Pancreas (tissue), 10 donors: ENCODE data around the gene SEC16A. TPM values are rescaled to one million over a fixed set of nuclear protein-coding genes. Genes with fewer than 3 reads are reported as not detected.

ENCODE experiments used
- ATAC-seq, 4 donors: fragments of 200-7000 bp; cut with Tn5 transposase; one replicate each; pipeline versions ENCODE4 v1.8.0 to v1.9.1; 2020; ENCODE audit warnings: mild to moderate bottlenecking in 4 of 4, moderate library complexity in 4 of 4
- DNase-seq, 6 donors: peaks; one replicate each; pipeline ENCODE4 v3.0.0-alpha.2; 2020
- FAIRE-seq: peaks from 2 replicates; lab custom pipeline; 2012; peaks lifted over from hg19 to GRCh38; lab: Jason Lieb, UNC
- H3K27ac ChIP-seq, 4 donors: fragments of 200-600 bp; sonication (generic); 1 replicate in 3 of 4; 2 replicates in 1 of 4; pipeline versions ENCODE4 v1.5.0 to v1.8.0; 2020
- H3K27me3 ChIP-seq, 4 donors: fragments of 200-600 bp; one replicate each; pipeline ENCODE4 v1.8.0; 2021
- H3K36me3 ChIP-seq, 3 donors: fragments of 200-600 bp; sonication (generic) in 1 of 3; one replicate each; pipeline versions ENCODE4 v1.5.0 to v1.8.0; 2020 to 2021
- H3K4me1 ChIP-seq, 3 donors: fragments of 200-600 bp; one replicate each; pipeline ENCODE4 v1.8.0; 2021
- H3K4me3 ChIP-seq, 4 donors: fragments of 200-600 bp; sonication (generic) in 2 of 4; one replicate each; pipeline versions ENCODE4 v1.5.0 to v1.8.0; 2020 to 2021
- H3K9me3 ChIP-seq, 4 donors: fragments of 200-600 bp; one replicate each; pipeline ENCODE4 v1.8.0; 2021
- WGBS, 2 donors: extraction: QIAGEN DNeasy Blood & Tissue Kit; methylation state at CpG; one replicate each; pipeline ENCODE4 v1.1.7; 2013; 5-methylcytosine and 5-hydroxymethylcytosine counted together
- intact Hi-C, 3 donors: fragments of 100-400 bp; cut with DNase I; formaldehyde crosslinking; loops; one replicate each; pipeline versions ENCODE4 v1.11.1 to v1.14.2; 2022
- polyA plus RNA-seq, 2 donors: library from polyadenylated mRNA; stranded (reverse); fragments of 200-250 nt; gene quantifications; one replicate each; pipeline ENCODE4 v1.2.3, GENCODE V29; 2013
- total RNA-seq, 6 donors: library from RNA; stranded (reverse); fragmentation: NEBNext Ultra II Directional in 4 of 6; extraction: Animal tissue kit (Norgen Biotek cat#: 25700) in 4 of 6; gene quantifications; one replicate each; pipeline versions ENCODE4 v1.2.1 to v1.2.4, GENCODE V29; 2021 to 2023
- TF ChIP-seq, protein P1 (sequence below), 4 donors: fragments of 200-600 bp; sonication (generic) in 3 of 4; IDR thresholded peaks; one replicate each; pipeline versions ENCODE4 v1.5.0 to v1.8.0; 2021; ENCODE audit warnings: antibody characterized with exemption in 4 of 4
- donor health status: healthy with polysubstance abuse.
- donor health status: DM: no; HTN: no; CAD: no; lungs with moderate emphysema.
- donor health status: DM: no; HTN: no; CAD: no.
- donor health status: control.
- donor health status: control.
- donor health status: Bipolar disorder and iron deficiency.
- donor health status: DM: yes; HTN: yes; CAD: no.
- donor health status: DM: no; HTN: no; CAD: no.
- donor health status: DM: no; HTN: no; CAD: no.
- donor health status: DM: yes; HTN: yes; CAD: no.

Gene SEC16A
- total and polyA plus RNA-seq, 8 donors = 32.1 to 66.9 (median 40.8) TPM

DNA sequence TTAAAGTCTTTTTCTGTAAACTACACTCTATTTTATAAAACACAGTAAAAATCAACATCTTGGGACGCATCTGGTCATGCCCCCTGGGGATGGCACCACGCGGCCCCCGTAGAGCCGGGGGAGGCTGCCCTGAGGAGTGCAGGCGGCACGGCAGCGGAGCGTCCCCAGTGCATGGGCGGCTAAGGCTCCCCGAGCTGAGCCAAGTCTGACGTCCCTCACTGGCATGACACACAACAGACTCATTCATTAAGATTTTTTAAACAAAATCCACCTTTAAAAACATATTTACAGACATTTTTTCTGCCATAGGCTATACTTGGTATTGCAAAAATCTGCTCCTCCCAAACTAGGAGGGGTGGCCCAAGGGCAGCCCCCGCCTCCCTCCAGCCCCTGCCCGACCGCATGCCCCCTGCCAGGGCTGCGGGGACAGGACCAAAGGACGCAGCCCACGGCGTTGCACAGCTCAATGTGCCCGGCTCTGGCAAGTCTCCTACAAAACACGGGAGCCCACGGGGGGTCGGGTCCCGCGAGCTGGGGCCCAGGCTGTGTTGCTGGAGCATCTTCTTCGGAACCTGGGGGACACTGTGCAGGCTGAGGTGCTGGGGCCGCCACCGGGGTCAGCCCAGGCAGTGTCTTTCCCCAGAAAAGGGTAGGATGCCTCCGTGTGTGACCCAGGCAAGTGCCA is 11.8 kb upstream of the SEC16A start:
- Histone ChIP-seq H3K27me3 (no peaks in the 10 kb centered on the region), H3K27ac (no peak overlapping the region), H3K4me1 (peaks cover 8 to 15% (median 10%) of the 10 kb centered on the region in 3 donors), H3K4me3 (no peak overlapping the region), H3K36me3 (peaks cover 5 to 31% (median 24%) of the 10 kb centered on the region in 3 donors), H3K9me3 (no peaks in the 10 kb centered on the region)
- 89 to 90% methylated on average over 29 of the region's 29 CpGs for WGBS, 2 donors
- DNase-seq = no peak
- TF ChIP-seq, protein P1, sequence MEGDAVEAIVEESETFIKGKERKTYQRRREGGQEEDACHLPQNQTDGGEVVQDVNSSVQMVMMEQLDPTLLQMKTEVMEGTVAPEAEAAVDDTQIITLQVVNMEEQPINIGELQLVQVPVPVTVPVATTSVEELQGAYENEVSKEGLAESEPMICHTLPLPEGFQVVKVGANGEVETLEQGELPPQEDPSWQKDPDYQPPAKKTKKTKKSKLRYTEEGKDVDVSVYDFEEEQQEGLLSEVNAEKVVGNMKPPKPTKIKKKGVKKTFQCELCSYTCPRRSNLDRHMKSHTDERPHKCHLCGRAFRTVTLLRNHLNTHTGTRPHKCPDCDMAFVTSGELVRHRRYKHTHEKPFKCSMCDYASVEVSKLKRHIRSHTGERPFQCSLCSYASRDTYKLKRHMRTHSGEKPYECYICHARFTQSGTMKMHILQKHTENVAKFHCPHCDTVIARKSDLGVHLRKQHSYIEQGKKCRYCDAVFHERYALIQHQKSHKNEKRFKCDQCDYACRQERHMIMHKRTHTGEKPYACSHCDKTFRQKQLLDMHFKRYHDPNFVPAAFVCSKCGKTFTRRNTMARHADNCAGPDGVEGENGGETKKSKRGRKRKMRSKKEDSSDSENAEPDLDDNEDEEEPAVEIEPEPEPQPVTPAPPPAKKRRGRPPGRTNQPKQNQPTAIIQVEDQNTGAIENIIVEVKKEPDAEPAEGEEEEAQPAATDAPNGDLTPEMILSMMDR (IDR thresholded peaks at IDR 0.05) = no peak
- FAIRE-seq = no peak
- intact Hi-C loops = loop anchor here in 1 of 3 donors (5.0 kb wide), 1 partner anchor 138 kb away; no protein-coding TSS in a partner anchor
- ATAC-seq = no peak

DNA sequence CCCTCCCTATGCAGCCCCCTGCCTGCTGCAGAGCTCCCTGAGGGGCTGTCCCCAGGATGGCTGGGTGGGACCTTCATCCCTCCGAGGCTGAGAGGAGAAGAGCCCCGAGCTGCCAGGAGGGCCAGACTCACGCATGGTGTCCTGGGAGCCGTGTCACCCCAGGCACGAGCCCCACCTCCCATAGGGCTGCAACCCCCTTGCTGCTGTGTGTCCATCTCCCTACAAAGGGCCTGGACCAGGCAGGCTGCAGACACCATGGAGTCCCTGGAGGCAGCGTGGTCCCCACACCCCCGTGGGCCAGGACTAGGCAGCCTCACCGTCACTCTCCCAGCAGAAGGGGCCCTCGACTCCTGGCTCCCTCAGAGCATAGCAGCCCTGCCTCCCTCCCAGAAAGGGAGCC is 11.2 kb upstream of the SEC16A start:
- Histone ChIP-seq H3K4me1 (peaks cover 2 to 8% (median 6%) of the 10 kb centered on the region in 3 donors), H3K36me3 (peaks cover 5 to 27% (median 18%) of the 10 kb centered on the region in 3 donors), H3K27ac (no peak overlapping the region), H3K9me3 (no peaks in the 10 kb centered on the region), H3K4me3 (no peak overlapping the region), H3K27me3 (no peaks in the 10 kb centered on the region)
- FAIRE-seq = no peak
- ATAC-seq = no peak
- TF ChIP-seq, protein P1 (IDR thresholded peaks at IDR 0.05) = no peak
- DNase-seq = no peak
- intact Hi-C loops = no loop called here
- 88% methylated on average over 9 of the region's 9 CpGs for WGBS, 2 donors

DNA sequence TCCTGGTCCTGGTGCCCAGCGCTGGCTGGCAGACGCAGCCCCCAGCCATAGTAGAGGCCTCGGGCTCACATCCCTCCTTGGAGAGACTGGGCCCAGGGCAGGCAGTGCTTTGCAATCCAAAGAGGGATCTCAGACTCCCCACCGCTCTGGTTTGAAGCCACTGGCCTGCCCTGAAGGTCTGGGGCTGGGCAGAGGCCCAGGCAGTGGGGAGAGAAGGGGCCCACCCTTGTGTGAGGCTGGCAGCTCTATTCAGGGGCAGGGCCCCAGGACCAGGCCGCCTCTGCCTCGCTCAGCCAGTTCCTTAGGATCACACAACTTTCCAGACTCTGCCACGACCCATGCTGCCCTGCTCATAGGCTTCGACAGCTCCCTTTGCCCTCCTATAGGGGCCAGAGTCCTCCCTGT is 10.7 kb upstream of the SEC16A start:
- FAIRE-seq (no peak), ATAC-seq (no peak), DNase-seq (peak in 1 of 6 donors; percentile 72)
- peaks cover 0 to 4% (median 1%) of the 10 kb centered on the region in 3 donors for H3K4me1 ChIP-seq
- H3K4me3 ChIP-seq = no peak overlapping the region
- H3K36me3 ChIP-seq = peaks cover 5 to 22% (median 17%) of the 10 kb centered on the region in 3 donors
- H3K27me3 ChIP-seq = no peaks in the 10 kb centered on the region
- TF ChIP-seq, protein P1 (IDR thresholded peaks at IDR 0.05) = no peak
- WGBS, 2 donors = 92 to 95% methylated on average over 8 of the region's 8 CpGs
- intact Hi-C loops = no loop called here
- H3K27ac ChIP-seq = no peak overlapping the region
- no peaks in the 10 kb centered on the region for H3K9me3 ChIP-seq

DNA sequence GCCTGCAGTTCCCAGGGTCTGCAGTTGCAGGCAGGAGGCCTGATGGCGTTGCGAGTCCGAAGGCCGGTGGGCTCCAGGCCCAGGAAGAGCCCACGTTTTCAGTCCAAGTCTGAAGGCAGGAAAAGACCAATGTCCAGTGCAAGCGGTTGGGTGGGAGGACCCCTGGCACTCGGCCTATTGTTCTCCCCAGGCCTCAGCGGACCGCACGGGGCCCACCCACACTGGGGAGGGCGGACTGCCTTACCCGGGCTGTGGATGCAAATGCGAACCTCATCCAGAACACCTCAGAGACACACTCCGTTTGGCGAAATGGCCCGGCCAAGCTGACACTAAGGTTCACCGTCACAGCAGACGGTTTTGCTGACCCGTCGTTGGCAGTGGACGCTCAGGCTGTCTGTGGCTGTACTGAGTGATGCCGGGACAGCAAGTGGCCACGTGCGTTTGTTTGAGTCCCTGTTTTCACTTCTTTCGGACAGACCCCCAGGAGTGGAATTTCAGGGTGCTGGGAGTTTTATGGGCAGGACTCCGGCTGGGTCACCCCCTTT is 10.2 kb upstream of the SEC16A start:
- H3K4me3 ChIP-seq = no peak overlapping the region
- H3K27me3 ChIP-seq = no peaks in the 10 kb centered on the region
- DNase-seq = peak in 1 of 6 donors; percentile 62
- intact Hi-C loops = no loop called here
- H3K9me3 ChIP-seq = no peaks in the 10 kb centered on the region
- peaks cover 0 to 5% (median 0%) of the 10 kb centered on the region in 3 donors for H3K4me1 ChIP-seq
- TF ChIP-seq, protein P1 (IDR thresholded peaks at IDR 0.05) = no peak
- 85 to 89% methylated on average over 26 of the region's 26 CpGs for WGBS, 2 donors
- ATAC-seq = no peak
- FAIRE-seq = no peak
- no peak overlapping the region for H3K27ac ChIP-seq
- peaks cover 5 to 21% (median 17%) of the 10 kb centered on the region in 3 donors for H3K36me3 ChIP-seq
